HG03520 (cell line): Measurements from ENCODE around the gene GFI1B.
"Not testable (repeated sequence)": the region's sequence is repeated elsewhere in the genome, so short reads cannot be mapped to it uniquely, and the experiment has no call there.

Experiments used
- ATAC-seq: cut with Tn5 transposase; IDR thresholded peaks from one replicate; pipeline ENCODE4 v1.9.1; 2021; ENCODE audit warnings: mild to moderate bottlenecking, moderate library complexity; ENCODE audit not compliant: unreplicated experiment

The GFI1B gene

GRCh38 chr9:132990781-132991180 lies 12.3 kb downstream of the GFI1B start:
- no peak for ATAC-seq

- no peak for ATAC-seq
Measured at GRCh38 chr9:132991351-132992300, 13.1 kb downstream of the GFI1B start.

GRCh38 chr9:132993511-132993939 lies 15.0 kb downstream of the GFI1B start:
- ATAC-seq = no peak

- no peak for ATAC-seq
Measured at GRCh38 chr9:132994410-132995120, 16.1 kb downstream of the GFI1B start.

GRCh38 chr9:132995121-132995420 lies 16.6 kb downstream of the GFI1B start:
- ATAC-seq = no peak

- ATAC-seq = no peak
Measured at GRCh38 chr9:132995879-132996278, 17.4 kb downstream of the GFI1B start.

GRCh38 chr9:132996526-132996925 lies 18.0 kb downstream of the GFI1B start:
- ATAC-seq = no peak

GRCh38 chr9:132997591-132997990 lies 19.1 kb downstream of the GFI1B start:
- ATAC-seq = no peak

GRCh38 chr9:132998221-132998620 lies 19.7 kb downstream of the GFI1B start:
- not testable (repeated sequence) for ATAC-seq

- no peak for ATAC-seq
Measured at GRCh38 chr9:132998831-132999635, 20.5 kb downstream of the GFI1B start.

- no peak for ATAC-seq
Measured at GRCh38 chr9:133002147-133003070, 23.9 kb downstream of the GFI1B start.

GRCh38 chr9:133003071-133003461 lies 24.6 kb downstream of the GFI1B start:
- ATAC-seq = no peak

- ATAC-seq = no peak
Measured at GRCh38 chr9:133003671-133004090, 25.2 kb downstream of the GFI1B start.

- ATAC-seq = no peak
Measured at GRCh38 chr9:133004091-133004998, 25.9 kb downstream of the GFI1B start.

- ATAC-seq = no peak
Measured at GRCh38 chr9:133004999-133005760, 26.7 kb downstream of the GFI1B start.

GRCh38 chr9:133005957-133006356 lies 27.5 kb downstream of the GFI1B start:
- ATAC-seq = no peak

- no peak for ATAC-seq
Measured at GRCh38 chr9:133006731-133007352, 28.3 kb downstream of the GFI1B start.

GRCh38 chr9:133008406-133008805 lies 29.9 kb downstream of the GFI1B start:
- no peak for ATAC-seq
